Fibroblast of lung (primary cell): ENCODE data around the gene ACO1.

ENCODE experiments used
- CTCF ChIP-seq, 2 donors: IDR thresholded peaks in 1 of 2; conservative IDR thresholded peaks in 1 of 2; 1 replicate in 1 of 2; 2 replicates in 1 of 2; pipeline ENCODE4 v1.5.1; 2011 to 2012; ENCODE audit warnings: low read length in 2 of 2, control low read depth in 1 of 2, inconsistent platforms in 1 of 2, low read depth in 1 of 2, mild to moderate bottlenecking in 1 of 2
- EZH2 ChIP-seq: IDR thresholded peaks from 2 replicates; pipeline ENCODE4 v1.5.1; 2012; ENCODE audit warnings: low read length, control low read depth, mild to moderate bottlenecking; ENCODE audit errors: missing control alignments

GRCh38 chr9:32455738-32456137, 71.3 kb downstream of the ACO1 start:
- TF ChIP-seq CTCF (conservative IDR thresholded peaks at IDR 0.05 in 1 of 2, IDR thresholded peaks at IDR 0.05 in 1 of 2; ENCODE audit: low read depth in 1 of 2, low read length in 2 of 2) (no peak), EZH2 (no peak)
